Prostate gland (tissue), 2 donors: ENCODE measurements around the gene INPP4B. TPM values are rescaled to one million over a fixed set of nuclear protein-coding genes. Genes with fewer than 3 reads are reported as not detected.

Source experiments
- DNase-seq: peaks from one replicate; pipeline ENCODE4 v3.0.0-alpha.2; 2019; ENCODE audit warnings: low spot score
- H3K27ac ChIP-seq, 2 donors: fragments of 200-600 bp; sonication (generic); 2 replicates each; pipeline ENCODE4 v1.5.1; 2017 to 2019
- H3K27me3 ChIP-seq: fragments of 200-600 bp; sonication (generic); replicated peaks from 2 replicates; pipeline ENCODE4 v1.5.1; 2019; ENCODE audit not compliant: insufficient read depth
- H3K36me3 ChIP-seq, 2 donors: fragments of 200-600 bp; sonication (generic); 1 replicate in 1 of 2; 2 replicates in 1 of 2; pipeline versions ENCODE4 v1.5.1 to v1.8.1; 2017 to 2019
- H3K4me1 ChIP-seq: fragments of 200-600 bp; sonication (generic); replicated peaks from 2 replicates; pipeline ENCODE4 v1.5.1; 2019
- H3K4me3 ChIP-seq, 2 donors: fragments of 200-600 bp; sonication (generic); 2 replicates each; pipeline ENCODE4 v1.5.1; 2017 to 2019
- H3K9me3 ChIP-seq: fragments of 200-600 bp; sonication (generic); 2 replicates; pipeline ENCODE4 v1.5.1; 2017
- POLR2A ChIP-seq: fragments of 450-650 bp; IDR thresholded peaks from one replicate; pipeline ENCODE4 v1.6.1; 2016; ENCODE audit warnings: antibody characterized with exemption, mild to moderate bottlenecking
- POLR2AphosphoS5 ChIP-seq: sonication (generic); formaldehyde crosslinking; IDR thresholded peaks from one replicate; pipeline ENCODE4 v1.6.1; 2017; ENCODE audit warnings: antibody characterized with exemption
- WGBS: methylation state at CpG from one replicate; pipeline ENCODE4 v1.1.5; 2018; 5-methylcytosine and 5-hydroxymethylcytosine counted together
- intact Hi-C: fragments of 100-400 bp; cut with DNase I; formaldehyde crosslinking; loops from one replicate; pipeline ENCODE4 v1.14.2; 2022
- total RNA-seq, 2 donors: library from RNA; depleted of rRNA; stranded (reverse); fragments of >200 nt; gene quantifications; one replicate each; pipeline ENCODE4 v1.1.0, GENCODE V29; 2016
- TF ChIP-seq, protein P1 (sequence below), 4 experiments: fragments of 200-600 bp in 2 of 4; fragments of 450-650 bp in 2 of 4; sonication (generic) in 2 of 4; IDR thresholded peaks; 1 replicate in 3 of 4; 2 replicates in 1 of 4; pipeline ENCODE4 v1.5.1; 2016 to 2019; ENCODE audit warnings: antibody characterized with exemption in 4 of 4, mild to moderate bottlenecking in 2 of 4, moderate library complexity in 2 of 4

INPP4B gene
- total RNA-seq, 2 donors from 2014 or later: 22.3 to 49.7 TPM

DNA sequence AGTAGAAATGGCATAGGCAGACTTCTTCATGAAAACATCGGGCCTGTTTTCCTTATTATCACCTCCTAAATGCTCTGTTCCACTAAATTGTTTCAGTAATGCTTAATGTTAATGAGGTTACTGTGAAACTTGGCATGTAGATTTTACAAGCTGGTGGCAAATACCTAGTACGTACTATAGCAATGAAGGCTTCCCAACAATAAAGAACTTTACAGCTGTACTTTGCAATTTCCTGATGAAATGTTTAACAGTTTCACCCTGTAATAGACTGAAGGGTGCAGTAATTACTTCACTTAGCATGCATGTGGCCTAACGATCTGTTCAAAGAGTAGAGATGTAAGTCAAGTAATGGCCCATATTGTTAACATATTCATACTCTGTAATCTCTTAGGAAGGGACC lies 685.0 kb downstream of the INPP4B start:
- no peaks in the 10 kb centered on the region for H3K4me1 ChIP-seq
- H3K36me3 ChIP-seq: no peaks in the 10 kb centered on the region
- H3K27me3 ChIP-seq: no peaks in the 10 kb centered on the region
- H3K4me3 ChIP-seq: no peak overlapping the region
- no peak overlapping the region for H3K27ac ChIP-seq
- H3K9me3 ChIP-seq: no peaks in the 10 kb centered on the region
- intact Hi-C loops: no loop called here
- TF ChIP-seq POLR2A: no peak
- no peak for TF ChIP-seq POLR2AphosphoS5
- TF ChIP-seq, protein P1, sequence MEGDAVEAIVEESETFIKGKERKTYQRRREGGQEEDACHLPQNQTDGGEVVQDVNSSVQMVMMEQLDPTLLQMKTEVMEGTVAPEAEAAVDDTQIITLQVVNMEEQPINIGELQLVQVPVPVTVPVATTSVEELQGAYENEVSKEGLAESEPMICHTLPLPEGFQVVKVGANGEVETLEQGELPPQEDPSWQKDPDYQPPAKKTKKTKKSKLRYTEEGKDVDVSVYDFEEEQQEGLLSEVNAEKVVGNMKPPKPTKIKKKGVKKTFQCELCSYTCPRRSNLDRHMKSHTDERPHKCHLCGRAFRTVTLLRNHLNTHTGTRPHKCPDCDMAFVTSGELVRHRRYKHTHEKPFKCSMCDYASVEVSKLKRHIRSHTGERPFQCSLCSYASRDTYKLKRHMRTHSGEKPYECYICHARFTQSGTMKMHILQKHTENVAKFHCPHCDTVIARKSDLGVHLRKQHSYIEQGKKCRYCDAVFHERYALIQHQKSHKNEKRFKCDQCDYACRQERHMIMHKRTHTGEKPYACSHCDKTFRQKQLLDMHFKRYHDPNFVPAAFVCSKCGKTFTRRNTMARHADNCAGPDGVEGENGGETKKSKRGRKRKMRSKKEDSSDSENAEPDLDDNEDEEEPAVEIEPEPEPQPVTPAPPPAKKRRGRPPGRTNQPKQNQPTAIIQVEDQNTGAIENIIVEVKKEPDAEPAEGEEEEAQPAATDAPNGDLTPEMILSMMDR (IDR thresholded peaks at IDR 0.05): no peak
- WGBS: 61% methylated on average over 3 of the region's 3 CpGs
- DNase-seq: no peak

DNA sequence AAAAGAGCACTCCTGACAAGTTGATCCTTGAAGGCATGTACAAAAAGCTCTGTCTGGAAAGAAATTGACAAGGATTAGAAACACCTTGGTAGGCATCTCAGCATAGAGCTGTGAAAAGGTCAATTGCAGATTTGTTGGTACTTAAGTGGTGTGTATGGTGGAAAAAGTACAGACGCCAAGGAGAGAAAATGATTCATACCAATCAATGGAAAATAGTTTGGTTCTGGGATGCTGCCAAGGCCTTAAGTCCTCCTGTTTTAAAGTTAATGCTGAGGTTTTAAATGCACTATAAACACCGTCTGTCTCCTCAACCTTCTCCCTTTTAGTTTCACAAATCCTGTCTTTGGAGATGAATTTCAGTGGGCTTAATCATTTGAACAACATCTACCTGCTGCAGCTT lies 685.6 kb downstream of the INPP4B start:
- WGBS: 75% methylated on average over 2 of the region's 2 CpGs
- intact Hi-C loops: no loop called here
- DNase-seq: no peak
- TF ChIP-seq, protein P1 (IDR thresholded peaks at IDR 0.05): no peak
- no peak for TF ChIP-seq POLR2AphosphoS5
- no peak for TF ChIP-seq POLR2A
- H3K4me1 ChIP-seq: no peaks in the 10 kb centered on the region
- H3K27me3 ChIP-seq: no peaks in the 10 kb centered on the region
- H3K27ac ChIP-seq: no peak overlapping the region
- no peaks in the 10 kb centered on the region for H3K36me3 ChIP-seq
- no peak overlapping the region for H3K4me3 ChIP-seq
- no peaks in the 10 kb centered on the region for H3K9me3 ChIP-seq

DNA sequence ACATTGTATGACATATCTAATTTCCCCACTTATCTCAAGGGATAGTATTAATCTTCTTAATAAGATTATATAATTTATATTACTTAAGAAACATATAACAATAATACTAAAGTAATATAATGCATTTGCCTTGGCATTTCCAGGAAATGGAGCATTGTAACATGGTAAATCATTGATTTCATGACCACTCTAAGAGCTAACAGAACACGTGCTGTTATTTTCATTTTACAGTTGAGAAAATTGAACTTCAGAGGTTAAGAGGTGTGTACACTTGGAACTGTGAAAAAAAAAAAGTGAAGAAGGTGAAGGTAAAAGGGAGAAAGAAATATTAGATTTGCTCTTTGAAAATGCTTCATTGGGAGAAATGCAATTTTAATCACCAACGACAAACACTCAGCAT lies 687.1 kb downstream of the INPP4B start:
- H3K9me3 ChIP-seq: no peaks in the 10 kb centered on the region
- DNase-seq: no peak
- H3K27me3 ChIP-seq: no peaks in the 10 kb centered on the region
- no peak overlapping the region for H3K27ac ChIP-seq
- TF ChIP-seq POLR2AphosphoS5 (no peak), POLR2A (no peak)
- TF ChIP-seq, protein P1 (IDR thresholded peaks at IDR 0.05): no peak
- H3K4me1 ChIP-seq: no peaks in the 10 kb centered on the region
- WGBS: 86% methylated on average over 2 of the region's 2 CpGs
- no peak overlapping the region for H3K4me3 ChIP-seq
- intact Hi-C loops: no loop called here
- no peaks in the 10 kb centered on the region for H3K36me3 ChIP-seq

DNA sequence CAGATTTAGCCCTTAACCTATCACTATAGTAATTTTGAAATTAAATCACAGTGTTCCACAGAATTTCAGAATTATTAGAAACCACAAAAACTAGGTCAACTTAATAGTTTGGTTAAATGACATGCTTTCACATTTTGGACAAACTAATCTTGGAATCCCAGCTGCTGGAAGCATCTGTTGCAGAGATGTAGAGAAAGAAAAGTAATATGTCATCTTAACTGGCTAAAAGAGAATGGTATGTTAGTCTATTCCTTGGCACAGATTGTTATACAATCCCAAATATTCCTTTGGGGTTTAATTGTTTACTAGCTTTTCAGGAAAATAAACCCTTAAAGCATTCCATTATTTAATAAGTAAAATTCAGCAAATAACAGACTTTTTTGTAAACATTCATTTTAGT lies 689.8 kb downstream of the INPP4B start:
- no peak overlapping the region for H3K27ac ChIP-seq
- no peaks in the 10 kb centered on the region for H3K9me3 ChIP-seq
- H3K27me3 ChIP-seq: no peaks in the 10 kb centered on the region
- H3K4me1 ChIP-seq: no peaks in the 10 kb centered on the region
- intact Hi-C loops: no loop called here
- TF ChIP-seq POLR2A (no peak), POLR2AphosphoS5 (no peak)
- TF ChIP-seq, protein P1 (IDR thresholded peaks at IDR 0.05): no peak
- no peaks in the 10 kb centered on the region for H3K36me3 ChIP-seq
- H3K4me3 ChIP-seq: no peak overlapping the region
- DNase-seq: no peak

DNA sequence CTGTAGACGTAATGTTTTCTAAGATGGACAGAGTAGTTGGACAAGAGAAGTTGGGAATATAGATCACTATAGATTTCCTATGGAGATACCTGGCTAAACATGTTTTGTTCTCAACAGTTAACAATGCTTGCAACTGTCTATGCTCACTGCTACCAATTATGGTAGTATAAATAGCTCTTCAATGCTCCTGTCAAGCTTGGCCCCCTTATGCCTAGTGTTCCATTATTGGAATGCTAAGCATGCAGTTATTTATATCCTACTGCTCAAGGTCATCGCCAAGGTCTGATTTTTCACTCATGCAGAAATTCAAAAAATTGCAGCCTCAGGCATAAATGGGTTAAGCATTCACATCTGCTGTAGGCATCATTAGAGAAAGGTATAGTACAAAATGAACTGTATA lies 690.8 kb downstream of the INPP4B start:
- Histone ChIP-seq H3K4me3 (no peak overlapping the region), H3K27me3 (no peaks in the 10 kb centered on the region), H3K4me1 (no peaks in the 10 kb centered on the region), H3K27ac (no peak overlapping the region), H3K36me3 (no peaks in the 10 kb centered on the region), H3K9me3 (no peaks in the 10 kb centered on the region)
- WGBS: 84% methylated on average over 2 of the region's 2 CpGs
- TF ChIP-seq POLR2A (no peak), POLR2AphosphoS5 (no peak)
- TF ChIP-seq, protein P1 (IDR thresholded peaks at IDR 0.05): no peak
- no peak for DNase-seq
- intact Hi-C loops: no loop called here
